CD4-positive, alpha-beta T cell (primary cell): Measurements from ENCODE around the gene FAM171A2. TPM values are rescaled to one million over a fixed set of nuclear protein-coding genes. Genes with fewer than 3 reads are reported as not detected.

ENCODE experiments used
- ATAC-seq: fragments of 200-7000 bp; cut with Tn5 transposase; one replicate; pipeline ENCODE4 v1.10.0; 2022; ENCODE audit warnings: mild to moderate bottlenecking; ENCODE audit not compliant: poor library complexity
- CTCF ChIA-PET: fragments of 350-600 bp; sonication (Branson Sonifier 250); formaldehyde crosslinking; loops from one replicate; lab custom pipeline; 2021; ENCODE audit warnings: antibody characterized with exemption, inconsistent platforms; lab: Charles Lee
- POLR2A ChIA-PET: fragments of 350-600 bp; sonication (Branson Sonifier 250); formaldehyde crosslinking; loops from one replicate; lab custom pipeline; 2021; ENCODE audit warnings: antibody characterized with exemption, inconsistent platforms; lab: Charles Lee
- DNase-seq, 14 experiments: peaks; one replicate each; pipeline ENCODE4 v3.0.0-alpha.2; 2013 to 2020; ENCODE audit warnings: mixed read lengths in 2 of 14
- H3K27ac ChIP-seq, 2 donors: one replicate each; pipeline versions ENCODE4 v1.5.1 to v1.7.0; 2013; ENCODE audit warnings: low read length in 2 of 2, low read depth in 1 of 2, mild to moderate bottlenecking in 1 of 2
- H3K27me3 ChIP-seq, 2 experiments: 1 replicate in 1 of 2; 2 replicates in 1 of 2; pipeline versions ENCODE4 v1.6.1 to v1.7.0; 2013; ENCODE audit warnings: low read length in 2 of 2, control low read depth in 1 of 2, mild to moderate bottlenecking in 1 of 2, moderate library complexity in 1 of 2; ENCODE audit not compliant: insufficient read depth in 2 of 2, control insufficient read depth in 1 of 2
- H3K36me3 ChIP-seq: one replicate; pipeline ENCODE4 v1.6.1; 2013; ENCODE audit warnings: low read length, control low read depth; ENCODE audit not compliant: insufficient read depth
- H3K4me1 ChIP-seq: one replicate; pipeline ENCODE4 v1.6.1; 2013; ENCODE audit warnings: low read length, control low read depth; ENCODE audit not compliant: insufficient read depth
- H3K4me3 ChIP-seq: one replicate; pipeline ENCODE4 v1.5.1; 2013; ENCODE audit warnings: mild to moderate bottlenecking, low read length, moderate library complexity
- H3K9me3 ChIP-seq, 2 experiments: 1 replicate in 1 of 2; 2 replicates in 1 of 2; pipeline versions ENCODE4 v1.6.1 to v1.7.0; 2013; ENCODE audit warnings: low read length in 2 of 2, mild to moderate bottlenecking in 2 of 2, control low read depth in 1 of 2, moderate library complexity in 1 of 2; ENCODE audit not compliant: control insufficient read depth in 1 of 2, insufficient read depth in 1 of 2
- H3K27ac Mint-ChIP-seq: one replicate; pipeline ENCODE4 v1.8.0; 2020; ENCODE audit warnings: mixed read lengths
- H3K27me3 Mint-ChIP-seq: one replicate; pipeline ENCODE4 v1.8.0; 2021; ENCODE audit warnings: mixed read lengths
- H3K36me3 Mint-ChIP-seq: one replicate; pipeline ENCODE4 v1.8.0; 2021; ENCODE audit warnings: low read depth, mixed read lengths
- H3K4me1 Mint-ChIP-seq: one replicate; pipeline ENCODE4 v1.8.0; 2021; ENCODE audit warnings: low read depth, mixed read lengths
- H3K4me3 Mint-ChIP-seq: one replicate; pipeline ENCODE4 v1.8.0; 2020; ENCODE audit warnings: mild to moderate bottlenecking, mixed read lengths
- H3K9me3 Mint-ChIP-seq: one replicate; pipeline ENCODE4 v1.8.0; 2020; ENCODE audit warnings: mixed read lengths
- intact Hi-C, 2 experiments: fragments of 100-400 bp; cut with DNase I in 1 of 2; cut with micrococcal nuclease in 1 of 2; formaldehyde crosslinking; loops; one replicate each; pipeline versions ENCODE4 v1.15.1 to v1.9.0; 2023 to 2025; cut with DNase I, micrococcal nuclease
- total RNA-seq, 174 experiments: library from RNA in 2 of 174; stranded (reverse) in 2 of 174; gene quantifications; one replicate each; pipeline ENCODE4 v1.2.3 and lab custom pipeline; 2021 to 2026
- TF ChIP-seq, protein P1 (sequence below): fragments of 200-600 bp; IDR thresholded peaks from one replicate; pipeline ENCODE4 v1.8.0; 2022; ENCODE audit warnings: antibody characterized with exemption, mild to moderate bottlenecking

FAM171A2 gene
- total RNA-seq, 2 experiments from 2014 or later: 0.08 to 0.19 TPM

GRCh38 chr17:44334727-44335126 lies 28.9 kb downstream of the FAM171A2 start:
- H3K27me3 ChIP-seq: no peaks in the 10 kb centered on the region
- H3K4me1 Mint-ChIP-seq: peaks cover 6% of the 10 kb centered on the region
- CTCF ChIA-PET: no interaction called here
- H3K9me3 Mint-ChIP-seq: no peaks in the 10 kb centered on the region
- H3K9me3 ChIP-seq: no peaks in the 10 kb centered on the region
- H3K4me1 ChIP-seq: peaks cover 6% of the 10 kb centered on the region
- no peak overlapping the region for H3K4me3 ChIP-seq
- intact Hi-C loops: loop anchor here in 1 of 2 experiments (5.0 kb wide), 1 partner anchor 192 kb away; the partner anchor contains the start of gene HROB
- POLR2A ChIA-PET: no interaction called here
- TF ChIP-seq, protein P1, sequence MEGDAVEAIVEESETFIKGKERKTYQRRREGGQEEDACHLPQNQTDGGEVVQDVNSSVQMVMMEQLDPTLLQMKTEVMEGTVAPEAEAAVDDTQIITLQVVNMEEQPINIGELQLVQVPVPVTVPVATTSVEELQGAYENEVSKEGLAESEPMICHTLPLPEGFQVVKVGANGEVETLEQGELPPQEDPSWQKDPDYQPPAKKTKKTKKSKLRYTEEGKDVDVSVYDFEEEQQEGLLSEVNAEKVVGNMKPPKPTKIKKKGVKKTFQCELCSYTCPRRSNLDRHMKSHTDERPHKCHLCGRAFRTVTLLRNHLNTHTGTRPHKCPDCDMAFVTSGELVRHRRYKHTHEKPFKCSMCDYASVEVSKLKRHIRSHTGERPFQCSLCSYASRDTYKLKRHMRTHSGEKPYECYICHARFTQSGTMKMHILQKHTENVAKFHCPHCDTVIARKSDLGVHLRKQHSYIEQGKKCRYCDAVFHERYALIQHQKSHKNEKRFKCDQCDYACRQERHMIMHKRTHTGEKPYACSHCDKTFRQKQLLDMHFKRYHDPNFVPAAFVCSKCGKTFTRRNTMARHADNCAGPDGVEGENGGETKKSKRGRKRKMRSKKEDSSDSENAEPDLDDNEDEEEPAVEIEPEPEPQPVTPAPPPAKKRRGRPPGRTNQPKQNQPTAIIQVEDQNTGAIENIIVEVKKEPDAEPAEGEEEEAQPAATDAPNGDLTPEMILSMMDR: no peak
- no peaks in the 10 kb centered on the region for H3K36me3 Mint-ChIP-seq
- H3K27me3 Mint-ChIP-seq: peaks cover 4% of the 10 kb centered on the region
- DNase-seq: no peak
- no peak overlapping the region for H3K27ac ChIP-seq
- no peak overlapping the region for H3K4me3 Mint-ChIP-seq
- H3K36me3 ChIP-seq: no peaks in the 10 kb centered on the region
- H3K27ac Mint-ChIP-seq: no peak overlapping the region
- no peak for ATAC-seq

DNA sequence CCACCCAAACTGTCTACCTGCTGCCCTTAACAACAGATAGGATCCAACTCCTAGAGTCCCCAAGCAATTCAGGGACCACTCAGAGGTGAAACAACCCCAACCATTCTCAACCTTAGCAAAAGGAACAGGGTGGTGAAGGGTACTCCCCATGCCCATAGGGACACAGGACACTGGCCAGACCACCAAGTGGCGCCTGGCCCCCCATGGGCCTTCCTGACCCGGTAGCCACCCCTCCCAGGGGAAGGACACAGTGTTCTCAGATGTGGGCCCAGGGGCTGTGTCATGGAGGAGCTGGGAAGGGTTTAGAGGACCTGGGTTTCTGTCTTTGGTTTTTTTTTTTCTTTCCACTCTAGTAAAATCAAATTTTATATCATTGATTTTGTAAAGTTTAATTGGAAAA lies 29.3 kb downstream of the FAM171A2 start:
- peaks cover 6% of the 10 kb centered on the region for H3K4me1 ChIP-seq
- no peaks in the 10 kb centered on the region for H3K9me3 Mint-ChIP-seq
- POLR2A ChIA-PET: no interaction called here
- ATAC-seq: no peak
- intact Hi-C loops: loop anchor here in 1 of 2 experiments (5.0 kb wide), 1 partner anchor 192 kb away; the partner anchor contains the start of gene HROB
- peaks cover 4% of the 10 kb centered on the region for H3K27me3 Mint-ChIP-seq
- no peaks in the 10 kb centered on the region for H3K36me3 Mint-ChIP-seq
- TF ChIP-seq, protein P1: no peak
- peaks cover 6% of the 10 kb centered on the region for H3K4me1 Mint-ChIP-seq
- H3K27ac ChIP-seq: no peak overlapping the region
- no peak overlapping the region for H3K27ac Mint-ChIP-seq
- H3K27me3 ChIP-seq: no peaks in the 10 kb centered on the region
- CTCF ChIA-PET: no interaction called here
- H3K4me3 Mint-ChIP-seq: no peak overlapping the region
- H3K9me3 ChIP-seq: no peaks in the 10 kb centered on the region
- DNase-seq: no peak
- no peak overlapping the region for H3K4me3 ChIP-seq
- H3K36me3 ChIP-seq: no peaks in the 10 kb centered on the region

- no peaks in the 10 kb centered on the region for H3K36me3 Mint-ChIP-seq
- Histone ChIP-seq H3K27ac (no peak overlapping the region), H3K4me1 (peaks cover 6% of the 10 kb centered on the region), H3K36me3 (no peaks in the 10 kb centered on the region), H3K9me3 (no peaks in the 10 kb centered on the region), H3K4me3 (no peak overlapping the region), H3K27me3 (no peaks in the 10 kb centered on the region)
- peaks cover under 1% of the 10 kb centered on the region for H3K27me3 Mint-ChIP-seq
- peaks cover 6% of the 10 kb centered on the region for H3K4me1 Mint-ChIP-seq
- CTCF ChIA-PET: interaction anchor here (1.5 kb wide), 1 partner anchor 123 kb away, joined by 6 read pairs; no protein-coding TSS in a partner anchor
- peak in 2 of 14 experiments; percentile 41 to 44 for DNase-seq
- ATAC-seq: no peak
- H3K4me3 Mint-ChIP-seq: no peak overlapping the region
- H3K9me3 Mint-ChIP-seq: no peaks in the 10 kb centered on the region
- H3K27ac Mint-ChIP-seq: no peak overlapping the region
- intact Hi-C loops: loop anchor here in 1 of 2 experiments (5.0 kb wide), 1 partner anchor 191 kb away; the partner anchor contains the start of gene HROB
- TF ChIP-seq, protein P1: no peak
- POLR2A ChIA-PET: interaction anchor here (1.1 kb wide), 1 partner anchor 12 kb away, joined by 5 read pairs; the partner anchor contains the start of gene GRN
These were observed 30.3 kb downstream of the FAM171A2 start for GRCh38 chr17:44333371-44333770.
